Measurements from ENCODE around the gene GALNT2.

DNA sequence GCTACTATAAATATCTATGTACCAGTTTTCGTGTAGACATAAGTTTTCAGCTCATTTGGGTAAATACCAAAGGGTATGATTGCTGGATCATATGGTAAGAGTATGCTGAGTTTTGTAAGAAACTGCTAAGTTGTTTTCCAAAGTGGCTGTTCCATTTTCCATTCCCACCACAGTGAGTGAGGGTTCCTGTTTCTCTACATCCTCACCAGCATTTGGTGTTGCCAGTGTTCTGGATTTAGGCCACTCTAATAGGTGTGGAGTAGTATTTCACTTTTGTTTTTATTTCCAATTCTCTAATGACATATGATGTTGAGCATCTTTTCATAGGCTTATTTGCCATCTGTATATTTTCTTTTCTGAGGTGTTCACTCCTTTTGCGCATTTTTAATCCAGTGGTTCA, 112.2 kb downstream of the GALNT2 start:
- TF ChIP-seq, protein P1, sequence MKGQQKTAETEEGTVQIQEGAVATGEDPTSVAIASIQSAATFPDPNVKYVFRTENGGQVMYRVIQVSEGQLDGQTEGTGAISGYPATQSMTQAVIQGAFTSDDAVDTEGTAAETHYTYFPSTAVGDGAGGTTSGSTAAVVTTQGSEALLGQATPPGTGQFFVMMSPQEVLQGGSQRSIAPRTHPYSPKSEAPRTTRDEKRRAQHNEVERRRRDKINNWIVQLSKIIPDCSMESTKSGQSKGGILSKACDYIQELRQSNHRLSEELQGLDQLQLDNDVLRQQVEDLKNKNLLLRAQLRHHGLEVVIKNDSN (IDR thresholded peaks at IDR 0.05; ENCODE audit: borderline replicate concordance, low read depth) = no peak
- TF ChIP-seq, protein P2, sequence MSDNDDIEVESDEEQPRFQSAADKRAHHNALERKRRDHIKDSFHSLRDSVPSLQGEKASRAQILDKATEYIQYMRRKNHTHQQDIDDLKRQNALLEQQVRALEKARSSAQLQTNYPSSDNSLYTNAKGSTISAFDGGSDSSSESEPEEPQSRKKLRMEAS (IDR thresholded peaks at IDR 0.05; ENCODE audit: low read depth) = no peak
- TF ChIP-seq EP300 (IDR thresholded peaks at IDR 0.05; ENCODE audit: borderline replicate concordance in 1 of 2, low read depth in 1 of 2, low read length in 1 of 2) (no peak), POLR2AphosphoS5 (IDR thresholded peaks at IDR 0.05; ENCODE audit: low read depth, low read length) (no peak), TEAD4 (IDR thresholded peaks at IDR 0.05; ENCODE audit: borderline replicate concordance, insufficient read depth) (no peak), SIN3A (IDR thresholded peaks at IDR 0.05; ENCODE audit: borderline replicate concordance, low read depth, low read length) (no peak), EZH2phosphoT487 (IDR thresholded peaks at IDR 0.05; ENCODE audit: borderline replicate concordance, low read depth) (no peak), RCOR1 (IDR thresholded peaks at IDR 0.05; ENCODE audit: low read length) (no peak), JUND (IDR thresholded peaks at IDR 0.05) (no peak), TCF12 (IDR thresholded peaks at IDR 0.05) (no peak), FOXJ3 (CRISPR knock-in tag; IDR thresholded peaks at IDR 0.05) (no peak), RAD21 (IDR thresholded peaks at IDR 0.05; ENCODE audit: low read length) (no peak)
- TF ChIP-seq, protein P3, sequence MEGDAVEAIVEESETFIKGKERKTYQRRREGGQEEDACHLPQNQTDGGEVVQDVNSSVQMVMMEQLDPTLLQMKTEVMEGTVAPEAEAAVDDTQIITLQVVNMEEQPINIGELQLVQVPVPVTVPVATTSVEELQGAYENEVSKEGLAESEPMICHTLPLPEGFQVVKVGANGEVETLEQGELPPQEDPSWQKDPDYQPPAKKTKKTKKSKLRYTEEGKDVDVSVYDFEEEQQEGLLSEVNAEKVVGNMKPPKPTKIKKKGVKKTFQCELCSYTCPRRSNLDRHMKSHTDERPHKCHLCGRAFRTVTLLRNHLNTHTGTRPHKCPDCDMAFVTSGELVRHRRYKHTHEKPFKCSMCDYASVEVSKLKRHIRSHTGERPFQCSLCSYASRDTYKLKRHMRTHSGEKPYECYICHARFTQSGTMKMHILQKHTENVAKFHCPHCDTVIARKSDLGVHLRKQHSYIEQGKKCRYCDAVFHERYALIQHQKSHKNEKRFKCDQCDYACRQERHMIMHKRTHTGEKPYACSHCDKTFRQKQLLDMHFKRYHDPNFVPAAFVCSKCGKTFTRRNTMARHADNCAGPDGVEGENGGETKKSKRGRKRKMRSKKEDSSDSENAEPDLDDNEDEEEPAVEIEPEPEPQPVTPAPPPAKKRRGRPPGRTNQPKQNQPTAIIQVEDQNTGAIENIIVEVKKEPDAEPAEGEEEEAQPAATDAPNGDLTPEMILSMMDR (IDR thresholded peaks at IDR 0.05) = no peak
- TF ChIP-seq, protein P4, sequence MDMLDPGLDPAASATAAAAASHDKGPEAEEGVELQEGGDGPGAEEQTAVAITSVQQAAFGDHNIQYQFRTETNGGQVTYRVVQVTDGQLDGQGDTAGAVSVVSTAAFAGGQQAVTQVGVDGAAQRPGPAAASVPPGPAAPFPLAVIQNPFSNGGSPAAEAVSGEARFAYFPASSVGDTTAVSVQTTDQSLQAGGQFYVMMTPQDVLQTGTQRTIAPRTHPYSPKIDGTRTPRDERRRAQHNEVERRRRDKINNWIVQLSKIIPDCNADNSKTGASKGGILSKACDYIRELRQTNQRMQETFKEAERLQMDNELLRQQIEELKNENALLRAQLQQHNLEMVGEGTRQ (IDR thresholded peaks at IDR 0.05; ENCODE audit: borderline replicate concordance, low read depth, low read length) = no peak
